Ovary (tissue), 3 donors: Measurements from ENCODE around the gene STAB1.

Experiments
- POLR2A ChIP-seq: fragments of 450-650 bp; IDR thresholded peaks from one replicate; pipeline ENCODE4 v1.6.1; 2017; ENCODE audit warnings: antibody characterized with exemption, mild to moderate bottlenecking, moderate library complexity
- TF ChIP-seq, protein P1 (sequence below), 3 donors: fragments of 450-650 bp in 2 of 3; fragments of 200-600 bp in 1 of 3; IDR thresholded peaks; one replicate each; pipeline versions ENCODE4 v1.5.1 to v1.8.0; 2016 to 2022; ENCODE audit warnings: antibody characterized with exemption in 3 of 3, mild to moderate bottlenecking in 1 of 3
- donor health status: DM: no; HTN: no; CAD: no.

DNA sequence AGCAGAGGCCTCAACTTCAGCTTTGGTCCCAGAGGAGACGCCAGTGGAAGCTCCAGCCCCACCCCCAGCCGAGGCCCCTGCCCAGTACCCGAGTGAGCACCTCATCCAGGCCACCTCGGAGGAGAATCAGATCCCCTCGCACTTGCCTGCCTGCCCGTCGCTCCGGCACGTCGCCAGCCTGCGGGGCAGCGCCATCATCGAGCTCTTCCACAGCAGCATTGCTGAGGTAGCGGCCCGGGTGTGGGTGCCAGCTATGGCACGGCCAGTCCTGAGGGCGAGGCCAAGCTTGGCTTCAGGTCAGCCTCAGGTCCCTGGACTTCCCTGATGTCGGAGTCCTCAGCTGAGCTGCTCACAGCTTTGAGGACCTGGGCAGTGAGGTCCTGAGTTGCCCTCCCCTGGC is 5.7 kb upstream of the STAB1 start:
- TF ChIP-seq, protein P1, sequence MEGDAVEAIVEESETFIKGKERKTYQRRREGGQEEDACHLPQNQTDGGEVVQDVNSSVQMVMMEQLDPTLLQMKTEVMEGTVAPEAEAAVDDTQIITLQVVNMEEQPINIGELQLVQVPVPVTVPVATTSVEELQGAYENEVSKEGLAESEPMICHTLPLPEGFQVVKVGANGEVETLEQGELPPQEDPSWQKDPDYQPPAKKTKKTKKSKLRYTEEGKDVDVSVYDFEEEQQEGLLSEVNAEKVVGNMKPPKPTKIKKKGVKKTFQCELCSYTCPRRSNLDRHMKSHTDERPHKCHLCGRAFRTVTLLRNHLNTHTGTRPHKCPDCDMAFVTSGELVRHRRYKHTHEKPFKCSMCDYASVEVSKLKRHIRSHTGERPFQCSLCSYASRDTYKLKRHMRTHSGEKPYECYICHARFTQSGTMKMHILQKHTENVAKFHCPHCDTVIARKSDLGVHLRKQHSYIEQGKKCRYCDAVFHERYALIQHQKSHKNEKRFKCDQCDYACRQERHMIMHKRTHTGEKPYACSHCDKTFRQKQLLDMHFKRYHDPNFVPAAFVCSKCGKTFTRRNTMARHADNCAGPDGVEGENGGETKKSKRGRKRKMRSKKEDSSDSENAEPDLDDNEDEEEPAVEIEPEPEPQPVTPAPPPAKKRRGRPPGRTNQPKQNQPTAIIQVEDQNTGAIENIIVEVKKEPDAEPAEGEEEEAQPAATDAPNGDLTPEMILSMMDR (IDR thresholded peaks at IDR 0.05), result no peak
- TF ChIP-seq POLR2A, result no peak
